Large intestine (tissue), 3 donors: ENCODE results near the gene RMC1. TPM values are rescaled to one million over a fixed set of nuclear protein-coding genes. Genes with fewer than 3 reads are reported as not detected.
"Not testable (repeated sequence)": the region's sequence is repeated elsewhere in the genome, so short reads cannot be mapped to it uniquely, and the experiment has no call there.

ENCODE experiments used
- DNase-seq, 2 donors: peaks; one replicate each; pipeline versions ENCODE4 v3.0.0 to v3.0.0-alpha.2; 2013
- H3K27ac ChIP-seq: one replicate; pipeline ENCODE4 v1.5.1; 2013; ENCODE audit warnings: low read length
- H3K27me3 ChIP-seq: 2 replicates; pipeline ENCODE4 v1.6.1; 2013; ENCODE audit warnings: low read length; ENCODE audit not compliant: control insufficient read depth, insufficient read depth
- H3K36me3 ChIP-seq: 2 replicates; pipeline ENCODE4 v1.6.1; 2013; ENCODE audit warnings: low read length; ENCODE audit not compliant: control insufficient read depth, insufficient read depth
- H3K4me1 ChIP-seq: one replicate; pipeline ENCODE4 v1.6.1; 2013; ENCODE audit warnings: low read length; ENCODE audit not compliant: control insufficient read depth, insufficient read depth
- H3K4me3 ChIP-seq: one replicate; pipeline ENCODE4 v1.5.1; 2013; ENCODE audit warnings: low read length
- H3K9me3 ChIP-seq: one replicate; pipeline ENCODE4 v1.6.1; 2013; ENCODE audit warnings: mild to moderate bottlenecking, low read depth, low read length, moderate library complexity; ENCODE audit not compliant: control insufficient read depth
- WGBS: methylation state at CpG from one replicate; pipeline ENCODE4 v1.1.5; 2013; ENCODE audit warnings: low lambda C conversion rate; ENCODE audit not compliant: insufficient coverage; 5-methylcytosine and 5-hydroxymethylcytosine counted together
- polyA plus RNA-seq: library from polyadenylated mRNA; unstranded; fragments of 120-200 nt; gene quantifications from one replicate; pipeline ENCODE4 v1.2.1, GENCODE V29; 2013

RMC1 gene
- polyA plus RNA-seq, 1 donor = 14.4 TPM

DNA sequence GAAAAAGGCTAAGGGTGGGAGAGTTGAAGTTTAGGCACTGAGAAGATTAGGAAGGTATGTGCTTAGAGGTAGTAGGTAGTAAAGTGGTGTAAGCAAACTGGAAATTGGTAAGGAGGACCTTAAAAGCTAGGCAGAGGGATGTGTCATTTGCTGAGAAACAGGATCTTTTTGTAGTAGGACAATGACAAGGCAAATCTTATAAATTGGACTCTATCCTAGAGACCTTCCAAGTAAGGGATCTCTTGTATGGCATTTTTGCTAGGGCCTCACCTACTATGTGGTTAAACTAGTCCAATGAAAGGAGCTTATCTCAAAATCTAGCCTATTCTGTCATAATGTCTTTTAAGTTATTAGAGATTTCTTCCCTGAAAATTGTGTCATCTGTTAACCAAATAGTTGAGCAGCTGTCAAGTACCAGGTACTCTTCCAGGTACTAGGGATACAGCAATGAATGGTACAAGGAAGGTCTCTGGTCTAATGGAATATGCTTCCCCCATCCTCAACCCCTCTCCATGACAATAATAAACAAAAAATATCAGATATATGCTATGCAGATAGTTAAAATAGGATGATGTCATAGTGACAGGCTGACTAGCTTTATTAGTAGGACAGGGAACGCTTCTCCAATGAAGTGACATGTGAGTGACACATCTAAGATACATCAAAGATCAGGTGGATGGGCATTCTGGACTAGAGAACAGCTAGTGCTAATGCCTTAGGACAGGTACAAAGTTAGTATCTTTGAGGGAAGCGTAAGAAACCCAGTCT is 32.5 kb upstream of the RMC1 start:
- Histone ChIP-seq H3K27ac (no peak overlapping the region), H3K4me1 (no peaks in the 10 kb centered on the region), H3K4me3 (no peak overlapping the region), H3K27me3 (no peaks in the 10 kb centered on the region), H3K36me3 (peaks cover 84% of the 10 kb centered on the region), H3K9me3 (no peaks in the 10 kb centered on the region)
- DNase-seq = no peak
- WGBS = no CpG with 5 or more reads among the region's 2 CpGs

DNA sequence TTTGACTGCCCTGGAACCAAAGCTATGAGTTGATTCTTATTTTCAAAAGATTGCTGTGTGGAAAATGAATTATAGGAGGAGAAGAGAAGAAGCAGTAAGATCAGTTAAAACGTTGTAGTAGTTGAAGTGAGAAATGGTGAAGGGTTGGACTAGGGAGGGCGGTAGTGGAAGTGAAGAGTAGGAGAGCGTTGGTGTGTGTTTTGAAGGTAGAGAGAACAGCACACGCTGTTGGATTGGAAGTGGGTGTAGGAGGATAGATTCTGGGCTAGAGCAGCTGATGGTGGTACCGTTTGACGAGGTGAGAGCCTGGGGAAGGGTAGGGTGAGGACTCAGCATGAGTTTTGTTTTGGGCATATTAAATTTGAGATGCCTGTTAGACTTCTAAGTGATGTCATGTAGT is 31.8 kb upstream of the RMC1 start:
- Histone ChIP-seq H3K4me1 (no peaks in the 10 kb centered on the region), H3K27me3 (no peaks in the 10 kb centered on the region), H3K9me3 (no peaks in the 10 kb centered on the region), H3K4me3 (no peak overlapping the region), H3K36me3 (peaks cover 85% of the 10 kb centered on the region), H3K27ac (no peak overlapping the region)
- WGBS = 95% methylated on average over 4 of the region's 6 CpGs
- no peak for DNase-seq

DNA sequence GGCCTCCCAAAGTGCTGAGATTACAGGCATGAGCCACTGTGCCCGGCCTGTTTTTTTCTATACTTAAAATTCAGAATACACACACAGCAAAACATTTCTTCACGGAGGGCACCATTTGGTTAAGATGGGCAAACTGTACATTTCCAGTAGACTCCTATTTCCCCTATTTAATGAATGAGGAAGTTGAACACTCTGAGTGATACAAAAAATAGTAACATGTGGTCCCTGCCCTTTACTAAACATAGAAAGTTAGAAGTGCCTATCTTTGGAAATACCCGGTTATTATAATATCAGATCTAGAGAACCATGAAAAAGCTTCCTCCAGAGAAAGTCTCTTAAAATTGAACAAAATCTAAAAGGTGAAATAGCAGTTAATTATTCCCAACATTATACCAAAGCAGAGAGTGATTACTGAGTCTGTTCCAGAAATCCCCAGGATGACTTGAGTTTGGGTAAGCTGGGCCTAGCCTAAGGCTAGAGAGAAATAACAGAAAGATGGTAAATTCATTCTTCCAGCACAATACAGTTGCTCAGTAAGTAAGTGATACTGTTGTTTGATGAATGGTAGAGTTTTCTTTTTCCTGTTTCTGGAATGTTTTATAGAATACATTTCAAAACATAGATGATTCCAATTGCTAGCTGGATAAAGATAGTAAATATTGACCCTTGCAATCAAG is 23.3 kb upstream of the RMC1 start:
- H3K27me3 ChIP-seq = no peaks in the 10 kb centered on the region
- H3K9me3 ChIP-seq = no peaks in the 10 kb centered on the region
- no peak overlapping the region for H3K4me3 ChIP-seq
- peaks cover 58% of the 10 kb centered on the region for H3K36me3 ChIP-seq
- DNase-seq = no peak
- no peaks in the 10 kb centered on the region for H3K4me1 ChIP-seq
- WGBS = 100% methylated on average over 1 of the region's 3 CpGs
- H3K27ac ChIP-seq = no peak overlapping the region

DNA sequence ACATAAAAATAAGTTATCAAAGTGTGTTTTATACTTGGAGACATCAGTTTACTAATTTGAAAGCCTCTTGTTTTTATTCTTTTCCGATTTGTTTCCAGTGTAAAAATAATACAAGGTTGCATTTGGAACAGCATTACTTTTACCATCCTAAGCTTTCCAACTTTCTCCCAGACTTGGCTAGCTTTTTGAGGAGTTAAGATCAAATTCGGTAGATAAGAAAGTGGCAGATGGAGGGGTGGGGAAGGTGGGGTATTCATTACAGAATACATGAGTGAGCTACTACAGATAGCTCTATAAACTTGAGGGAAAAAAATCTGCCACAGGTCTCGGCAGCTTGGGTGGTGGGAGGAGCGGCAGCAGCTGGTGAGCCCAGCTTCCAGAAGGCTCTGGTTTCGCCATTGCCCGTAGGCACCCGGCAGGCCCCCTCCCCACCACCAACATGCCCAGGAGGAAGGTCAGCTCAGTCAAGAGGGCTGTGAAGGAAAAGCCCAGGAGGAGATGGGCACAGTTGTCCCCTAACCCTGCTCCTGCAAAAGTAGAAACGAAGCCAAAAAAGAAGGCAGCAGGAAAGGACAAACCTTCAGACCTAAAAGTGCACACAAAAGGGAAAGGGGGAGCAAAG is 18.6 kb upstream of the RMC1 start:
- no peak for DNase-seq
- Histone ChIP-seq H3K27ac (no peak overlapping the region), H3K27me3 (no peaks in the 10 kb centered on the region), H3K9me3 (no peaks in the 10 kb centered on the region), H3K4me1 (no peaks in the 10 kb centered on the region), H3K4me3 (no peak overlapping the region), H3K36me3 (peaks cover 22% of the 10 kb centered on the region)
- no CpG with 5 or more reads among the region's 8 CpGs for WGBS

DNA sequence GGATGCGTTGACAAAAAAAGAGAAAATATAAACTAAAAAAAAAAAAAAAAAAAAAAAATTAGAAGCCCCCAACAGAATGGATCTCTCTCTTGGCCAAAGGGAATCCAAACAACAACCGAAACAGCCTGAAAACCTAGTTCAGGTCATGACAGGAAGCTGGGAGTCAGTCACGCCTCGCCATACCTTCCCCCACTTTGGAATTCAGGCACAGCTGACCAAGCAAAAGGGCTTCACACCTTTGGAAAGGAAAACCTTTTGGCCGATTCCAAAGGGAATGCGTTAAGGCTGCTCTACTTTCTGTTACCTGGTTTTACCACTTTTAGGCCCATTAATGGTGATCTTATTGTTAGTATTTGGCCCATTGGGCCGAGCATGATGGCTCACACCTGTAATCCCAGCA is 17.9 kb upstream of the RMC1 start:
- WGBS = no CpG with 5 or more reads among the region's 7 CpGs
- Histone ChIP-seq H3K27ac (no peak overlapping the region), H3K27me3 (no peaks in the 10 kb centered on the region), H3K4me1 (no peaks in the 10 kb centered on the region), H3K4me3 (no peak overlapping the region), H3K36me3 (peaks cover 17% of the 10 kb centered on the region), H3K9me3 (no peaks in the 10 kb centered on the region)
- DNase-seq = no peak

DNA sequence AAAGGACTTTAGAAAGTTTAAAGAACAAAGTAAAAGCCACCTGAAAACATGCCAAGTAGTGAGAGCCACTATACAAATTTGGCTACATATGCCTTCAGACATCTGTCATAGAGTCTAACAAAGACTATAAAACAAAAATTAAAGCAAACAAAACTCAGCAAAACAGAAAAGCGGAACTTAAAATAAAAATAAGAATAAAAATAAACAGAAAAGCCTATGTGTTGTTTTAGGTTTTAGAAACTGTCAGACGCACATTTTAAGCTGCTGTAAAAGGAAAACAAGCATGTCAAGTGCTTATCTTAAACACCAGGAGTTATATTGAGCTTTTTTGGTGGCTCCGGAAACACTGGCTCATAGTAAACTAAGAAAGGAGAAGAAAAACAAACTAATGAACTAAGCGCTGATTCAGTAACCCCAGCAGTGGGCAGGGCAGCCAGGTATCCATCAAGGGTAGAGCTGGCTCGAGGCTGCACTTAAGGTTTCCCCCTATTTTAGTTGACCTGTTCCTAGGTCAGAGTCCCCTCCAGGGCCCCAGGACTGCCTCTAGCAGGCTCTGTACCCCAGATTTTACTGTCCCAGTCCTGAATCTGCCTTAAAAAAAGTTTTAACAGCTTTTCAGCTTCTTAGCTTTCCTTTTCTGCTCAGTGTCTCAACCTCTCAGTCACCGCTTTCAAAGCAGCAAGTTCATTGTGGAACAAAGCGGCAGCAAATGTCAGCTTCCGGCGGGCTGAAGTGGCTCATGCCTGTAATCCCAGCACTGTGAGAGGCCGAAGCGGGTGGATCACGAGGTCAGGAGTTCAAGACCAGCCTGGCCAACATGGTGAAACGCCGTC is 15.4 kb upstream of the RMC1 start:
- peaks cover 4% of the 10 kb centered on the region for H3K36me3 ChIP-seq
- no peak for DNase-seq
- H3K27me3 ChIP-seq = no peaks in the 10 kb centered on the region
- H3K9me3 ChIP-seq = no peaks in the 10 kb centered on the region
- 0% methylated on average over 1 of the region's 14 CpGs for WGBS
- no peak overlapping the region for H3K4me3 ChIP-seq
- H3K27ac ChIP-seq = no peak overlapping the region
- no peaks in the 10 kb centered on the region for H3K4me1 ChIP-seq

DNA sequence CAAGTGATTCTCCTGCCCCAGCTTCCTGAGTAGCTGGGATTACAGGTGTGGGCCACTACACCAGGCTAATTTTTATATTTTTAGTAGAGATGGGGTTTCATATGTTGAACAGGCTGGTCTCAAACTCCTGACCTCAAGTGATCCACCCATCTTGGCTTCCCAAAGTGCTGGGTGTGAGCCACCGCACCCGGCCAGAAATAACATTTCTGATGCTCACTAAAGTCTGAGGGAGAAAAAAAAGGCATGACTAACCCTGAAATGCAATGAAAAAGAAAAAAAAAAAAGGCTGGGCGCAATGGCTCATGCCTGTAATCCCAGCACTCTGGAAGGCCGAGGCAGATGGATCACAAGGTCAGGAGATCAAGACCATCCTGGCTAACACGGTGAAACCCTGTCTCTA is 13.7 kb upstream of the RMC1 start:
- 20% methylated on average over 1 of the region's 5 CpGs for WGBS
- not testable (repeated sequence) for H3K4me1 ChIP-seq, DNase-seq, H3K9me3 ChIP-seq, H3K36me3 ChIP-seq, H3K4me3 ChIP-seq, H3K27ac ChIP-seq, H3K27me3 ChIP-seq

DNA sequence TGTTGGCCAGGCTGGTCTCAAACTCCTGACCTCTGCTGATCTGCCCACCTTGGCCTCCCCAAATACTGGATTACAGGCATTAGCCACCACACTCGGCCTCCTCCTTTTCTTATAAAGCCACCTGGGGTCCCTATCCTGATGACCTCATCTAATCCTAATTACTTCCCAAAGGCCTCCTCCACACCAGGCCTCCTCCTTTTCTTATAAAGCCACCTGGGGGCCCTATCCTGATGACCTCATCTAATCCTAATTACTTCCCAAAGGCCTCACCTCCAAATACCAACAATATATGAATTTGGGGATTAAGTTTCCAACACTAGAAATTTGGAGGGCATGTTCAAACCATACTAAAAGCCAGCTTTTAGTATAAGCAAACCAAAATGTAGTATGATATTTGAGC is 9.7 kb upstream of the RMC1 start:
- Histone ChIP-seq H3K4me1 (no peaks in the 10 kb centered on the region), H3K4me3 (no peak overlapping the region), H3K27ac (no peak overlapping the region), H3K9me3 (no peaks in the 10 kb centered on the region), H3K36me3 (no peaks in the 10 kb centered on the region), H3K27me3 (no peaks in the 10 kb centered on the region)
- no CpG with 5 or more reads among the region's 1 CpG for WGBS
- DNase-seq = no peak

DNA sequence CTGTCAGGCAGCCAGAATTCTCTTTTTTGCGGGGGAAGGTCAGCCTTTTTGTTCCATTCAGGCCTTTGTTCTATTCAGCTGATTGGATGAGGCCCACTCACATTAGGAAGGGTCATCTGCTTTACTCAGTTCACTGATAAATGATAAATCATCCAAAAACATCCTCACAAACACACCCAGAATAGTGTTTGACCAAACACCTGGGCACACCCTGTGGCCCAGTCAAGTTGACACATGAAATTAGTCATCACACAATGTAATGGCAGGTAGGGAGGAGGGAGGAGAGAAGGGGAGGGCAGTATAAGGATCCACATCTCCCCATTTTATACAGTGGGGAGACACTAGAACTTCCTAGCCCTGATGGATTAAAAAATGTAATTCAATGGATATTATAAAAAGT is 8.3 kb upstream of the RMC1 start:
- no peaks in the 10 kb centered on the region for H3K27me3 ChIP-seq
- no peak overlapping the region for H3K27ac ChIP-seq
- H3K4me3 ChIP-seq = no peak overlapping the region
- WGBS = no CpG with 5 or more reads among the region's 1 CpG
- H3K4me1 ChIP-seq = no peaks in the 10 kb centered on the region
- H3K9me3 ChIP-seq = no peaks in the 10 kb centered on the region
- no peak for DNase-seq
- H3K36me3 ChIP-seq = no peaks in the 10 kb centered on the region

DNA sequence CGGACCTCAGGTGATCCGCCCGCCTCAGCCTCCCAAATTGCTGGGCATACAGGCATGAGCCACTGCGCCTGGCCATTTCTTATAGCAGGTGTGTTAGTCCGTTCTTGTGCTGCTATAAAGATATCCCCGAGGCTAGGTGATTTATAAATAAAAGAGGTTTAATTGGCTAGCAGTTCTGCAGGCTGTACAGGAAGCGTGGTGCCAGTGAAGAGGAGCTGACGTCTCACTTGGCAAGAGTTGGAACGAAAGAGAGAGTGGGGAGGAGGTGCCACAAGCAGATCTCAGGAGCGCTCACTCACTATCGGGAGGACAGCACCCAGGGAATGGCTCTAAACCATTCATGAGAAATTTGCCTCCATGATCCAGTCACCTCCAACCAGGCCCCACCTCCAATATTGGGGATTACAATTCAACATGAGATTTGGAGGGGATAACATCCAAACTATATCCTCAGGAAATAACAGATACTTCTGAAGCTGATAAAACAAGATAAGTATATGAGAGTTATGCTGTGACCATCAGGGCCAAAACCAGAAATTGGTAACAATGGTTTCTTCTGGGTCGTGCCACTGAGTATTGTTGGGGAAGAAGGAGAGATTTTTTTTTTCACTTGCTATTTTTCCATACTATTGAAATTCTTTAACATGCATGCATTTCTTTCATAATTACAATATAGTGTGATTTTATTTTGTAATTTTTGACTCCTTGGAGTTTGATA is 7.4 kb upstream of the RMC1 start:
- no peak overlapping the region for H3K4me3 ChIP-seq
- WGBS = 80% methylated on average over 1 of the region's 12 CpGs
- H3K27ac ChIP-seq = no peak overlapping the region
- no peaks in the 10 kb centered on the region for H3K27me3 ChIP-seq
- H3K36me3 ChIP-seq = no peaks in the 10 kb centered on the region
- no peak for DNase-seq
- no peaks in the 10 kb centered on the region for H3K4me1 ChIP-seq
- H3K9me3 ChIP-seq = no peaks in the 10 kb centered on the region
